ENCODE data around the gene DNAH14.

The DNAH14 gene

DNA sequence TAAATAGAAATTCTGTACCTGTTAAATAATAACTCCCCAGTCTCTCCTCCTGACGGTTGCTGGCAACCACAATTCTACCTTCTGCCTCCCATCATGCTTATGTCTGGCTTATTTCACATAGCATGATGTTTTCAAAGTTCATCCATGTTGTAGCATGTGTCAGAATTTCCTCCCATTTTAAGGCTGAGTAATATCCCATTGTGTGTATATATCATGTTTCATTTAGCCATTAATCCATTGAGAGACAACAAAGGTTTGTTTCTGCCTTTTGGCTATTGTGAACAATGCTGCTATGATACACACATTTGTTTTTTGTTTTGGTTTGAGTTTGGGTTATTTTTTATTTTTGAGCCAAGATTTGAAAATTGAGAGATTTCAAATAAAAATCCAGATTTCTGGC is 426.4 kb downstream of the DNAH14 start:
- H3K4me3 Mint-ChIP-seq = no peak overlapping the region
- H3K9me3 Mint-ChIP-seq = no peaks in the 10 kb centered on the region
- H3K4me1 Mint-ChIP-seq = no peaks in the 10 kb centered on the region
- DNase-seq (ENCODE audit: low spot score in 2 of 2) (no peak), ATAC-seq (replicated peaks; ENCODE audit: extremely low read depth, poor library complexity, severe bottlenecking) (no peak)
- H3K27me3 Mint-ChIP-seq = peaks cover 73% of the 10 kb centered on the region
- H3K27ac Mint-ChIP-seq (ENCODE audit: low read depth) = no peak overlapping the region
- no peaks in the 10 kb centered on the region for H3K36me3 Mint-ChIP-seq (ENCODE audit: insufficient read depth)

DNA sequence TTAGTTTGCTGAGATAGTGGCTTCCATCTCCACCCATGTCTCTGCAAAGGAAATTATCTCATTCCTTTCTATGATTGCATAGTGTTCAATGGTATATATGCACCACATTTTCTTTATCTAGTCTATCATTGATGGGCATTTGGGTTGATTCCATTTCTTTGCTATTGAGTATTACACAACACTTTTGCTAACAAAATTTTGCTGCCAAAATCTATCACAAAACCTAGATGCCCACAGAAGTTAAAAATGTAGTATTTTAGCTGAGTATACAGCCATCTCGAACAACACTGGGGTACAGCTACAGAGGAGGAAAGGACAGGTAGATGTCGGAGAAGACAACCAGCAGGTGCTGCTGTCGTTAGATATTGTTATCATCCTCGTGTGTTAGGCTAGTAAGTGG is 430.6 kb downstream of the DNAH14 start:
- no peak overlapping the region for H3K27ac Mint-ChIP-seq (ENCODE audit: low read depth)
- no peaks in the 10 kb centered on the region for H3K4me1 Mint-ChIP-seq
- no peaks in the 10 kb centered on the region for H3K9me3 Mint-ChIP-seq
- H3K27me3 Mint-ChIP-seq = peaks cover 53% of the 10 kb centered on the region
- no peak overlapping the region for H3K4me3 Mint-ChIP-seq
- H3K36me3 Mint-ChIP-seq (ENCODE audit: insufficient read depth) = no peaks in the 10 kb centered on the region
- ATAC-seq (replicated peaks; ENCODE audit: extremely low read depth, poor library complexity, severe bottlenecking) = no peak
- no peak for DNase-seq (ENCODE audit: low spot score in 2 of 2)

DNA sequence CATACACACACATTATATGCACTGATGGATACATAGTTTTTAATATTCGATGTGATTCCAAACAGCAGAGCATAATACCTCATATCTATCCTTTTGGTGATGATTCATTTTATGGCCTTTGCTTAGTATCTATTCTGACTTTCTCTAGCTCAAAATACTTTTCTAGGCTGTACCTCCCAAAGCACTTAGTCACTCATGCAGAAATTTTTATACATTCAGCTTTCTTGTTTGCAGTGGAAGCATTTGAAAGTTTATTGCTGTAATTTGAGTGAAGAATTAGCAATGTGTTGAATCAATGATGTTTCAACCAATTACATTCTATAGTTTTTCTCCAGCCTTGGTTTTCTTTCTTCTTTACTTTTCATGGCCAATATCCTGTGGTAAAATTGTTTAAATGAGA is 431.7 kb downstream of the DNAH14 start:
- ATAC-seq (replicated peaks; ENCODE audit: extremely low read depth, poor library complexity, severe bottlenecking) = no peak

DNA sequence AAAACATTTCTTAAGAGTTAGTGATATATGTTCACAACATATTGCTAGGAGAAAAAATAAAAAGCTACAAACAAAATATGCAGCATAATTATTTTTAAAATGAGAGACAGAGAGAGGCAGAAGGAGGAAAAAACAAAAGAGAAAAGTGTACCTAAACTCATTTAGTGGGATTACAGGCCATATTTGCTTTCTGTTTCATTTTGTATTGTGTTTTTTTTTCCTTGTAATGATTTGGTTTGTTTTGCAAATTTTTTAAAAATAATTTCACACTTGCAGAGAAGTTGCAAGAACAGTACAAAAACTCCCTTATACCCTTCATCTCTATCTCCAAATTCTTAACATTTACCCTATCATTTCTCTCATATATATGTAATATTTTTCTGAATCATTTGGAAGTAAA is 433.3 kb downstream of the DNAH14 start:
- H3K27ac Mint-ChIP-seq (ENCODE audit: low read depth) = no peak overlapping the region
- H3K4me3 Mint-ChIP-seq = no peak overlapping the region
- DNase-seq (ENCODE audit: low spot score in 2 of 2) (no peak), ATAC-seq (replicated peaks; ENCODE audit: extremely low read depth, poor library complexity, severe bottlenecking) (no peak)
- H3K4me1 Mint-ChIP-seq = no peaks in the 10 kb centered on the region
- H3K27me3 Mint-ChIP-seq = peaks cover 57% of the 10 kb centered on the region
- H3K9me3 Mint-ChIP-seq = no peaks in the 10 kb centered on the region
- no peaks in the 10 kb centered on the region for H3K36me3 Mint-ChIP-seq (ENCODE audit: insufficient read depth)

More for the DNA sequence above, 431.7 kb downstream of the DNAH14 start:
- H3K4me3 Mint-ChIP-seq = no peak overlapping the region
- H3K27ac Mint-ChIP-seq (ENCODE audit: low read depth) = no peak overlapping the region
- no peak for DNase-seq (ENCODE audit: low spot score in 2 of 2)
- no peaks in the 10 kb centered on the region for H3K36me3 Mint-ChIP-seq (ENCODE audit: insufficient read depth)
- H3K9me3 Mint-ChIP-seq = no peaks in the 10 kb centered on the region
- peaks cover 53% of the 10 kb centered on the region for H3K27me3 Mint-ChIP-seq
- no peaks in the 10 kb centered on the region for H3K4me1 Mint-ChIP-seq

DNA sequence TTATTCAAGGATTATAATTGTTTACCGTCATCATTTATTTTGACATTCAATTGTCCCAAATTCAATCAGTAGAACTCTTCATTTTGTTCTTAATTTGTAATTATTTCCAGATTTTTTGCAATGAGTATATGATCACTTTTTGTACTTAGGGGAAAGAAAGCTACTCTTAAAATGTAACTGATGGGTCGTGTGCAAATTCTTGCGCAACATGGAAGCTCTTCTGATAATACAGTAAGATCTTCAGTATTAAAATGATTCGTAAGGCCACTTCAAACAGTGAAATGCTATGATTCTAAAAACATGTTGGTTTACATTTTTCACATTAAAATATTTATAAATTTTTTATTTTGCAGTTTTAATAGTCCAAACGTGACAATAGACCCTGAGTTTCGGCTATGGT is 435.0 kb downstream of the DNAH14 start:
- no peaks in the 10 kb centered on the region for H3K9me3 Mint-ChIP-seq
- no peak for ATAC-seq (replicated peaks; ENCODE audit: extremely low read depth, poor library complexity, severe bottlenecking)

DNA sequence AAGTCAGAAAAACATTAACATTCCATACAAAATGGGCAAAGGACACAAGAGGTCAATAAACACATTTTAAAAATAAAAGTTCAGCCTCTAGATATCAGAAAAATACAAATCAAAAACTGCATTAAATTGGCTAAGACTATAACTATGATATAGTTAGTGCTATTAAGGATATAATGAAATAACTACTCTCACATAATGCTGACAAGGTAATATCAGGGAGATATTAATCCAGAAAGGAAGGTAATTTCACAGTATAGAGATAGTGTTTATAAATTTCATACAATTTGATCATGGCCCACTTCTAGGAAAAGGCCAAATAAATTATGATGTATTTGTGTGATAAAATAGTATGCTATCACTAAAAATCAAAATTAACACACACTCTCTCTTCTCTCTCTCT is 436.5 kb downstream of the DNAH14 start:
- H3K27ac Mint-ChIP-seq (ENCODE audit: low read depth) = no peak overlapping the region
- no peaks in the 10 kb centered on the region for H3K9me3 Mint-ChIP-seq
- H3K4me1 Mint-ChIP-seq = no peaks in the 10 kb centered on the region
- no peaks in the 10 kb centered on the region for H3K36me3 Mint-ChIP-seq (ENCODE audit: insufficient read depth)
- peaks cover 34% of the 10 kb centered on the region for H3K27me3 Mint-ChIP-seq
- H3K4me3 Mint-ChIP-seq = no peak overlapping the region
- DNase-seq (ENCODE audit: low spot score in 2 of 2) (no peak), ATAC-seq (replicated peaks; ENCODE audit: extremely low read depth, poor library complexity, severe bottlenecking) (no peak)

More for the DNA sequence above, 435.0 kb downstream of the DNAH14 start:
- Mint-ChIP-seq H3K36me3 (ENCODE audit: insufficient read depth) (no peaks in the 10 kb centered on the region), H3K4me3 (no peak overlapping the region), H3K27ac (ENCODE audit: low read depth) (no peak overlapping the region), H3K27me3 (peaks cover 48% of the 10 kb centered on the region), H3K4me1 (no peaks in the 10 kb centered on the region)
- no peak for DNase-seq (ENCODE audit: low spot score in 2 of 2)

DNA sequence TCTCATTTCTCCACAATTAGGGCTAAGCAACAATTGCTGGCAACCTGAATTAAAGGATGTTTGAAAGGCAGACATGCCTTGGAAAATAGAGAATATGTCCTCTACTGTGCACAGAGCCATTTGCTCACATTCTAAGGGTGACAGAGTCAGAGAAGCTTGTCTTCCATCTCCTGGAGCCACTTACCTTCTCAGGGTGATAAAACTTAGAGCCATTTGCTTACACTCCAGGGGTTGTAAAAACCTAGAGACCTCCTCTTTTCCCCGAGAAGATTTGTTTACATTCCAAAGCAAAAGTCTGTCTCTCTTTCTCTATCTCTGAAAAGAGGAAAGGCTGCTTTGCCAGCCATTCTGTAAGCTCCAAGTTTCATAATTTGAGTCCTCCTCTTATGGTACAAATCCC is 437.1 kb downstream of the DNAH14 start:
- DNase-seq (ENCODE audit: low spot score in 2 of 2) (no peak), ATAC-seq (replicated peaks; ENCODE audit: extremely low read depth, poor library complexity, severe bottlenecking) (no peak)
- no peak overlapping the region for H3K27ac Mint-ChIP-seq (ENCODE audit: low read depth)
- H3K4me1 Mint-ChIP-seq = no peaks in the 10 kb centered on the region
- peaks cover 34% of the 10 kb centered on the region for H3K27me3 Mint-ChIP-seq
- no peaks in the 10 kb centered on the region for H3K9me3 Mint-ChIP-seq
- H3K36me3 Mint-ChIP-seq (ENCODE audit: insufficient read depth) = no peaks in the 10 kb centered on the region
- no peak overlapping the region for H3K4me3 Mint-ChIP-seq

DNA sequence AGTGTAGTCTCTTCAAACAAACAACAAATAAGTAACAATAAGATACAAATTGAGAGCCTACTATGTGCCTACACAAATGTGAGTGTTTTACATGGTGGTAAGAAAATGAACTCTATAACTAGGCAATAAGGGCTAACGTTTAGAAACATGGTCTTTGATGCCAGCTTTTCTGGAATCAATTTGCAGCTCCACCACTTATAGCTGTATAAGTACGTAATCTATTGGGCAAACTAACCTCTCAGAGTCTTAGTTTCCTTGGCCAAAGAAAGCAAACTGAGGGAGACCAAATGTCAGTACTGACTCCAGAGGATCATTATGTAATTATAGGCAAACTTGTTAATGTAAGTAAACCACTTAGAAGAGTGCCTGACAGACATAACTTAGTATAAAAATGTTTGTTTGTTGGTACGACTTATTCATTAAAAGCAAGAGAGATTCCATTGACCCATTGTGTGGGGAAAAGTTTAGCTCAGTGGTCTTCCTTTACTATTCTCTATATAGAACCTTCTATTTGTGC is 438.6 kb downstream of the DNAH14 start:
- DNase-seq (ENCODE audit: low spot score in 2 of 2) (no peak), ATAC-seq (replicated peaks; ENCODE audit: extremely low read depth, poor library complexity, severe bottlenecking) (no peak)
- Mint-ChIP-seq H3K27ac (ENCODE audit: low read depth) (no peak overlapping the region), H3K4me3 (no peak overlapping the region), H3K27me3 (peaks cover 34% of the 10 kb centered on the region), H3K4me1 (no peaks in the 10 kb centered on the region), H3K9me3 (no peaks in the 10 kb centered on the region), H3K36me3 (ENCODE audit: insufficient read depth) (no peaks in the 10 kb centered on the region)

DNA sequence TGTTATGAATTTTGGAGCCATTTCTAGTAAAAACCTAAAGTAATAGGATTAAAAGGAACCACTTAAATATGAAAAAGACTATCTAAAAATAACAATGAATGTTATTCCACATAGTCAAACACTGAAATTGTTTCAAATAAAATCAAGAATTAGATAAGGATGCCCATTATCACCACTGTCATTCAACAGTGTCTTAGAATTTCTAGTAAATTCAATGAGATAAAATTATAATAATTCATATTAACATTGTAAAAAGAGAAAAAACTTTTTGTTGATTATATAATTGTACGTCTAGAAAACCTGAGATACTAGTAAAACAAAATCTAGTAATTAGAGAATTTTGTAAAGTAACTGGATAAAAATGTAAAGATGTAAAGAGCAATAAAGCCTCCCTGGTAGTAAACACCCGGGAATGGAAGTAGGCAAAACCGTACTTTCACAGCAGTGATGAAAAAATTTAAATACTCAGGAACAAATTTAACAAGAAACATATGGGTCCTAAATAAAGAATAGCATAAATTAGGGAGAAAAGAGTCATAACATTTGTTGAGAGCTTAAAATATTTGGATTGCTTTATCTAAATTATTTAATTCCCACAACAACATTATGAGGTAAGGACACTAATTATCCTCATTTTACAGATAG is 442.0 kb downstream of the DNAH14 start:
- Mint-ChIP-seq H3K27ac (ENCODE audit: low read depth) (no peak overlapping the region), H3K27me3 (peaks cover 19% of the 10 kb centered on the region), H3K4me1 (no peaks in the 10 kb centered on the region), H3K4me3 (no peak overlapping the region), H3K36me3 (ENCODE audit: insufficient read depth) (no peaks in the 10 kb centered on the region), H3K9me3 (no peaks in the 10 kb centered on the region)
- no peak for DNase-seq (ENCODE audit: low spot score in 2 of 2)
- ATAC-seq (replicated peaks; ENCODE audit: extremely low read depth, poor library complexity, severe bottlenecking) = no peak

DNA sequence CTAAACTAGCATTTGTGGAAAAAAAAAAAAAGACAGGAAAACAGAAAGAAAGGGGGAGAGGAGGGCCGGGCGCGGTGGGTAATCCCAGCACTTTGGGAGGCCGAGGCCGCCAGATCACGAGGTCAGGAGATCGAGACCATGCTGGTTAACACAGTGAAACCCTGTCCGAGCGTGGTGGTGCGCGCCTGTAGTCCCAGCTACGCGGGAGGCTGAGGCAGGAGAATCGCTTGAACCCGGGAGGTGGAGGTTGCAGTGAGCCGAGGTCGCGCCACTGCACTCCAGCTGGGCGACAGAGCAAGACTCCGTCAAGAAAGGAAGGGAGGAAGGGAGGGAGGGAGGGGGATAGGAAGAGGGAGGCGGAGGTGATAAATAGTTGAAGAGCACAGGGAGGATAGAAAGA is 443.7 kb downstream of the DNAH14 start:
- H3K9me3 Mint-ChIP-seq = no peaks in the 10 kb centered on the region

DNA sequence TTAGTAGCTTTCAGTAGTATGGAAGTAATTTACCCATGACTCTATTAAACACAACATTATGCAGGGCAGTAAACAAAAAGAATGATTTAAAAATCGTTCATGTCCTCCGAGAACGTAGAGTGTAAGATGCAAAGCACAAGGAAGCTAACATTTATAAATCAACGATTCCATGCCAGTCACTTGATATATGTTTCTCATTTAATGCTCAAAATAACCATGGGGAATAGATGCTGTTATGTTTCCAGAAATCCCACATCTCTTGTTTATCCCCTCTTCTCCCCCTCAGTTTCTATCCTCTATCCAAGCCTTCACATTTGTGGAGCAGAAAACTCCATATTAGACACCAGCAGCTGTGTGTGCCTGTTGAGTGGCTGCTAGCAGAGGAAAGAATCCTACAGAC is 445.5 kb downstream of the DNAH14 start:
- ATAC-seq (replicated peaks; ENCODE audit: extremely low read depth, poor library complexity, severe bottlenecking) = no peak
- Mint-ChIP-seq H3K4me3 (no peak overlapping the region), H3K36me3 (ENCODE audit: insufficient read depth) (no peaks in the 10 kb centered on the region), H3K27me3 (no peaks in the 10 kb centered on the region), H3K4me1 (no peaks in the 10 kb centered on the region), H3K9me3 (no peaks in the 10 kb centered on the region), H3K27ac (ENCODE audit: low read depth) (no peak overlapping the region)
- DNase-seq (ENCODE audit: low spot score in 2 of 2) = no peak

More for the DNA sequence above, 443.7 kb downstream of the DNAH14 start:
- Mint-ChIP-seq H3K4me3 (no peak overlapping the region), H3K36me3 (ENCODE audit: insufficient read depth) (no peaks in the 10 kb centered on the region), H3K4me1 (no peaks in the 10 kb centered on the region), H3K27me3 (peaks cover 3% of the 10 kb centered on the region), H3K27ac (ENCODE audit: low read depth) (no peak overlapping the region)
- ATAC-seq (replicated peaks; ENCODE audit: extremely low read depth, poor library complexity, severe bottlenecking) (no peak), DNase-seq (ENCODE audit: low spot score in 2 of 2) (no peak)

DNA sequence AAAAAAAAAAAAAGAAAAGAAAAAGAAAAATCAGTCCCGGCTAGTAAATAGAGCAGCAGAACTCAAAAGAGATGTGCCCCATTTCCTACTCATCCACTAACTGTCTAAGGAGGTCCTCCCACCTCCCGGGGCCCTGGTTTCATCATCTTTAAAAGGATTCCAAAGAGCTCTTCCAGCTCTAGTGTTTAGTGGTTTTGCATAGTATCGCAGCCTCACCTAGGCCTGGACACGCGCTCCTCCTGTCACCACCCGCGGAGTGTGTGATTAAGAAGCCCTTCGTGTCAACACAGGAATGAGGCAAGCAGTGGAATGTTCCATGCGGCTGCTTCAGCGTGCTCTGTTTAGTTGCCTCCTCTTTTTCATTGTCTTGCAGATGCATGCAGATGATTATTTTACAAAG is 449.4 kb downstream of the DNAH14 start:
- H3K36me3 Mint-ChIP-seq (ENCODE audit: insufficient read depth) = no peaks in the 10 kb centered on the region
- no peaks in the 10 kb centered on the region for H3K27me3 Mint-ChIP-seq
- H3K27ac Mint-ChIP-seq (ENCODE audit: low read depth) = no peak overlapping the region
- H3K4me1 Mint-ChIP-seq = no peaks in the 10 kb centered on the region
- ATAC-seq (replicated peaks; ENCODE audit: extremely low read depth, poor library complexity, severe bottlenecking) = no peak
- DNase-seq (ENCODE audit: low spot score in 2 of 2) = no peak
- H3K9me3 Mint-ChIP-seq = no peaks in the 10 kb centered on the region
- no peak overlapping the region for H3K4me3 Mint-ChIP-seq

DNA sequence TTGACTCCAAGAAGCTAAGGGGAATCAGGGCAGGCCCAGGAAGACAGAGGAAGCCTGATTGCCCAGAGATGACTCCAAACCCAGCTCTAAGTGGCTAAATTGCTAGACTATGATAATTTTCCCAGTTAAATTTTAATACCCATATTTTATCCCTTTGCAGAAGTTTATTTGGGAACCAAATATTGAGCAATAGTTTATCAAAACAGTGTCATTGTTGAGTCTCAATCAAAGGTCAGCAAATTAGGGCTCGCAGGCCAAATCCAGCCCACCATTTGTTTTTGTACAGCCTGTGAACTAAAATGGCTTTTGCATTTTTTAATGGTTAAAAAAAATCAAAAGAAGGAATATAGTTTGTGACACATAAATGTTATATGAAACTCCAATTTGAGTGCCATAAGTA is 451.2 kb downstream of the DNAH14 start:
- Mint-ChIP-seq H3K4me3 (no peak overlapping the region), H3K27ac (ENCODE audit: low read depth) (no peak overlapping the region), H3K27me3 (no peaks in the 10 kb centered on the region), H3K4me1 (no peaks in the 10 kb centered on the region), H3K9me3 (no peaks in the 10 kb centered on the region), H3K36me3 (ENCODE audit: insufficient read depth) (no peaks in the 10 kb centered on the region)
- DNase-seq (ENCODE audit: low spot score in 2 of 2) (no peak), ATAC-seq (replicated peaks; ENCODE audit: extremely low read depth, poor library complexity, severe bottlenecking) (no peak)

All from central memory CD8-positive, alpha-beta T cell (primary cell).